ENCODE measurements around the gene MXRA7. TPM values are rescaled to one million over a fixed set of nuclear protein-coding genes. Genes with fewer than 3 reads are reported as not detected.

MXRA7 gene
- total and polyA plus RNA-seq, 2 of the 4 experiments (the other 2 are of a cell fraction), result 168 to 231 TPM

- H3K4me2 ChIP-seq (ENCODE audit: low read depth, low read length), result no peak within 1 kb of the TSS
- no peak within 1 kb of the TSS for H2AK5ac ChIP-seq (ENCODE audit: low read depth, low read length)
- H3K9me1 ChIP-seq (ENCODE audit: insufficient read depth, low read length), result no peaks in the 10 kb centered on the region
- dilution Hi-C loops (cut with HindIII; ENCODE audit: low sequenced_read_pairs, unreplicated experiment), result no loop called here
- TF ChIP-seq BHLHE40 (IDR thresholded peaks at IDR 0.05; ENCODE audit: low read depth, low read length) (no peak), RAD21 (IDR thresholded peaks at IDR 0.05; ENCODE audit: low read length) (no peak)
- H4K8ac ChIP-seq (ENCODE audit: low read depth in 2 of 2, low read length in 2 of 2), result no peak within 1 kb of the TSS
- no peak within 1 kb of the TSS for H3K23ac ChIP-seq (ENCODE audit: low read depth, low read length)
- POLR2A ChIA-PET (ENCODE audit: unreplicated experiment), result no interaction called here
- H3K9ac ChIP-seq (ENCODE audit: low read depth, low read length), result no peak within 1 kb of the TSS
- H2BK120ac ChIP-seq (ENCODE audit: low read depth, low read length), result no peak within 1 kb of the TSS
- no CpG with 5 or more reads among the region's 7 CpGs for WGBS, 2 experiments (ENCODE audit: extremely low coverage in 2 of 2, insufficient read length in 1 of 2)
- no peak within 1 kb of the TSS for H3K14ac ChIP-seq (replicated peaks; ENCODE audit: low read depth, low read length)
- no peak within 1 kb of the TSS for H3K27ac ChIP-seq (ENCODE audit: insufficient read depth, low read length)
- H4K5ac ChIP-seq (ENCODE audit: low read depth, low read length), result no peak within 1 kb of the TSS
- no peak within 1 kb of the TSS for H2AK9ac ChIP-seq (replicated peaks; ENCODE audit: low read depth, low read length, poor library complexity)
- in situ Hi-C loops (cut with MboI; ENCODE audit: low sequenced_read_pairs), result no loop called here
- ATAC-seq (ENCODE audit: low read depth) (no peak), DNase-seq (no peak)
- no peak within 1 kb of the TSS for H2BK5ac ChIP-seq (ENCODE audit: low read depth, low read length, poor library complexity, severe bottlenecking)
- no TSS peak for BruUV-seq (replicated peaks)
- H3K4me3 ChIP-seq (ENCODE audit: insufficient read depth, low read depth, low read length), result no peak within 1 kb of the TSS
- no peaks in the 10 kb centered on the region for H3K4me1 ChIP-seq (ENCODE audit: control insufficient read depth, insufficient read depth, low read length)
- H3K79me1 ChIP-seq (ENCODE audit: low read depth in 1 of 2, low read length in 2 of 2), result no peaks in the 10 kb centered on the region
- CTCF ChIA-PET, result interaction anchor here (1.0 kb wide), 1 partner anchor 20 kb away, joined by 3 read pairs; no protein-coding TSS in a partner anchor
- no peaks in the 10 kb centered on the region for H3K9me3 ChIP-seq (ENCODE audit: control insufficient read depth, insufficient read depth, low read length)
- H2AFZ ChIP-seq (replicated peaks; ENCODE audit: low read length, poor library complexity), result no peak within 1 kb of the TSS
- H3K36me3 ChIP-seq (ENCODE audit: control insufficient read depth, insufficient read depth, low read length), result no peaks in the 10 kb centered on the region
- H2BK20ac ChIP-seq (ENCODE audit: low read depth, low read length), result no peak within 1 kb of the TSS
- no peak within 1 kb of the TSS for H4K91ac ChIP-seq (ENCODE audit: insufficient read depth, low read depth, low read length)
- H4K20me1 ChIP-seq (ENCODE audit: insufficient read depth, low read length), result no peaks in the 10 kb centered on the region
- no peak within 1 kb of the TSS for H3K56ac ChIP-seq (ENCODE audit: extremely low read depth, insufficient read depth, low read length)
- H2BK15ac ChIP-seq (ENCODE audit: low read depth, low read length), result no peak within 1 kb of the TSS
- H3K18ac ChIP-seq (ENCODE audit: low read depth, low read length), result no peak within 1 kb of the TSS
- intact Hi-C loops (cut with micrococcal nuclease), result no loop called here
- no peak within 1 kb of the TSS for H3K4ac ChIP-seq (ENCODE audit: low read depth, low read length)
- H3K27me3 ChIP-seq (ENCODE audit: control insufficient read depth, insufficient read depth, low read length), result peaks cover 24% of the 10 kb centered on the region
Measured at GRCh38 chr17:76643553-76644148, 67.1 kb downstream of the MXRA7 start, which contains the start of gene ST6GALNAC1. Gene ST6GALNAC1 (minus strand): TSS chr17:76643757. CDS start chr17:76643638, 119 bp downstream.

Measured in IMR-90 (cell line).